Keratinocyte (primary cell): Measurements from ENCODE around the gene CHGA. TPM values are rescaled to one million over a fixed set of nuclear protein-coding genes. Genes with fewer than 3 reads are reported as not detected.

Source experiments
- DNase-seq: peaks from one replicate; pipeline ENCODE4 v3.0.0-alpha.2; 2011; ENCODE audit warnings: low read depth, missing footprints, low spot score
- FAIRE-seq: peaks from 2 replicates; lab custom pipeline; 2011; peaks lifted over from hg19 to GRCh38; lab: Jason Lieb, UNC
- H2AFZ ChIP-seq: 2 replicates; pipeline ENCODE4 v1.6.0; 2012; ENCODE audit warnings: low read length, control low read depth, inconsistent platforms; ENCODE audit not compliant: control insufficient read depth
- H3K27ac ChIP-seq: 2 replicates; pipeline ENCODE4 v1.5.1; 2011; ENCODE audit warnings: low read length; ENCODE audit not compliant: control insufficient read depth, insufficient read depth
- H3K27me3 ChIP-seq: 3 replicates; pipeline ENCODE4 v1.6.0; 2011; ENCODE audit warnings: low read length; ENCODE audit not compliant: control insufficient read depth, insufficient read depth; ENCODE audit errors: extremely low read depth
- H3K36me3 ChIP-seq, 2 experiments: 2 replicates in 1 of 2; 3 replicates in 1 of 2; pipeline ENCODE4 v1.5.1; 2011; ENCODE audit warnings: low read length in 2 of 2, mild to moderate bottlenecking in 1 of 2; ENCODE audit not compliant: control insufficient read depth in 2 of 2, insufficient read depth in 2 of 2; ENCODE audit errors: extremely low read depth in 1 of 2
- H3K4me1 ChIP-seq: 3 replicates; pipeline ENCODE4 v1.5.1; 2011; ENCODE audit warnings: low read length; ENCODE audit not compliant: control insufficient read depth, insufficient read depth; ENCODE audit errors: extremely low read depth
- H3K4me2 ChIP-seq: 3 replicates; pipeline ENCODE4 v1.6.0; 2011; ENCODE audit warnings: low read depth, low read length; ENCODE audit not compliant: control insufficient read depth, insufficient read depth; ENCODE audit errors: extremely low read depth
- H3K4me3 ChIP-seq, 3 experiments: fragments of 200-600 bp in 1 of 3; sonication (generic) in 1 of 3; 2 replicates in 2 of 3; 3 replicates in 1 of 3; pipeline ENCODE4 v1.5.1; 2011 to 2016; ENCODE audit warnings: low read length in 3 of 3, mild to moderate bottlenecking in 3 of 3, control low read depth in 2 of 3, inconsistent platforms in 1 of 3, low read depth in 1 of 3, mixed read lengths in 1 of 3, mixed run types in 1 of 3, moderate library complexity in 1 of 3; ENCODE audit not compliant: control insufficient read depth in 2 of 3, insufficient read depth in 2 of 3; ENCODE audit errors: extremely low read depth in 1 of 3
- H3K79me2 ChIP-seq: 2 replicates; pipeline ENCODE4 v1.6.0; 2012; ENCODE audit warnings: low read length; ENCODE audit not compliant: control insufficient read depth, insufficient read depth
- H3K9ac ChIP-seq: 3 replicates; pipeline ENCODE4 v1.6.0; 2011; ENCODE audit warnings: low read length; ENCODE audit not compliant: control insufficient read depth, insufficient read depth; ENCODE audit errors: extremely low read depth
- H3K9me1 ChIP-seq: 3 replicates; pipeline ENCODE4 v1.6.0; 2011; ENCODE audit warnings: low read length; ENCODE audit not compliant: control insufficient read depth, insufficient read depth; ENCODE audit errors: extremely low read depth
- H3K9me3 ChIP-seq: 2 replicates; pipeline ENCODE4 v1.5.1; 2012; ENCODE audit warnings: low read depth, low read length; ENCODE audit not compliant: control insufficient read depth
- H4K20me1 ChIP-seq: 3 replicates; pipeline ENCODE4 v1.6.0; 2011; ENCODE audit warnings: low read length; ENCODE audit not compliant: control insufficient read depth, insufficient read depth; ENCODE audit errors: extremely low read depth
- EZH2 ChIP-seq: IDR thresholded peaks from one replicate; pipeline ENCODE4 v1.6.1; 2012; ENCODE audit warnings: inconsistent platforms, mild to moderate bottlenecking, low read length, moderate library complexity
- dilution Hi-C: fragments of 300-500 bp; cut with MboI; formaldehyde crosslinking; loops from one replicate; pipeline ENCODE4 v1.7.0; 2020; ENCODE audit warnings: low sequenced_read_pairs; ENCODE audit not compliant: extremely low pct_ligation_motif_present
- polyA plus RNA-seq, 5 experiments: library from polyadenylated mRNA; depleted of rRNA in 3 of 5; stranded (reverse) in 3 of 5; stranded (forward) in 1 of 5; unstranded in 1 of 5; fragments of >200 nt; gene quantifications; 1 replicate in 1 of 5; 2 replicates in 3 of 5; 3 replicates in 1 of 5; pipeline versions ENCODE4 v1.2.1 to v1.2.3, GENCODE V29; 2011 to 2012; ENCODE audit warnings: missing spikeins in 2 of 5, low read depth in 1 of 5, low replicate concordance in 1 of 5
- TF ChIP-seq, protein P1 (sequence below), 3 experiments: IDR thresholded peaks in 1 of 3; conservative IDR thresholded peaks in 1 of 3; optimal IDR thresholded peaks in 1 of 3; 2 replicates in 2 of 3; 3 replicates in 1 of 3; pipeline versions ENCODE3 to v1.5.1; 2011; ENCODE audit warnings: low read length in 3 of 3, mild to moderate bottlenecking in 3 of 3, moderate library complexity in 2 of 3, control low read depth in 1 of 3, inconsistent platforms in 1 of 3; ENCODE audit not compliant: insufficient read depth in 2 of 3; ENCODE audit errors: extremely low read depth in 1 of 3

Gene CHGA
- polyA plus RNA-seq, 1 donor (not counting 4 experiments of a cell fraction or from before 2014, with no cell fraction given) = 0.04 TPM

DNA sequence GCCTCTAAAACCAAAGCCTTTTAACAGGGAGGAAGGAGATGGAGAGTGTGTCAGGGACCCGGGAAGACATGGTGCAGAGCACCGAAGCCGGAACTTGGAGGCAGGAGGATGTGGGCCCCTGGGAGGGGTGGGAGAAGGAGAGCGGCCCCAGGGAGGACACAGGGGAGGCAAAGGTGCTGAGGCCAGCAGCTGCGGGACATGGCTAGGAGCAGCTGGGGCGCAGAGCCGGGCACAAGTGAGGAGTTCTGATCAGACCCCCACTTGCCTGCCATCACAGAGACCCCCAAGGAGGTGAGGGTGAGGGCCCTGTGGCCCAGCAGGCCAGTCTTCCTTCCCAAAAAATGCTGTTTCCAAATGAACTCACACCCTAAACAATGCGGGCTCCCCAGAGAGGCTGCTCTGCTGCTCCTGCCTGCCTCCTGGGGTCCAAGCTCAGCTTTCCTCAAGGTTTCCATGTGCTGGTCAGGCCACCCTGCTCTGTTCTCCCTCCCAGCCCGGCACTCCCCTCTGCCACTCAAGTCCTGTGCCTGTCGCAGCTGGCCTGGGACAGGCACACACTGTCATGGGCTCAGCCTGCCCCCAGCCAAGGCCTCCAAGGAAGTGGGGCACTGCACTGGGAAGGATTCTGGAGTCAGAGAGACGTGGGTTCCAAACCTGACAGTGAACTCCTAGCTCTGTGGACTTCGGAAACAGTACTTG is 24.0 kb downstream of the CHGA start:
- Histone ChIP-seq H3K9ac (no peak overlapping the region), H3K4me2 (no peak overlapping the region), H3K79me2 (no peaks in the 10 kb centered on the region), H4K20me1 (no peaks in the 10 kb centered on the region), H3K9me1 (no peaks in the 10 kb centered on the region), H3K36me3 (peaks cover 23 to 38% of the 10 kb centered on the region in 2 experiments), H3K27me3 (no peaks in the 10 kb centered on the region), H2AFZ (no peak overlapping the region), H3K4me3 (no peak overlapping the region), H3K27ac (no peak overlapping the region), H3K4me1 (peaks cover 4% of the 10 kb centered on the region), H3K9me3 (no peaks in the 10 kb centered on the region)
- FAIRE-seq = no peak
- no peak for DNase-seq
- TF ChIP-seq, protein P1, sequence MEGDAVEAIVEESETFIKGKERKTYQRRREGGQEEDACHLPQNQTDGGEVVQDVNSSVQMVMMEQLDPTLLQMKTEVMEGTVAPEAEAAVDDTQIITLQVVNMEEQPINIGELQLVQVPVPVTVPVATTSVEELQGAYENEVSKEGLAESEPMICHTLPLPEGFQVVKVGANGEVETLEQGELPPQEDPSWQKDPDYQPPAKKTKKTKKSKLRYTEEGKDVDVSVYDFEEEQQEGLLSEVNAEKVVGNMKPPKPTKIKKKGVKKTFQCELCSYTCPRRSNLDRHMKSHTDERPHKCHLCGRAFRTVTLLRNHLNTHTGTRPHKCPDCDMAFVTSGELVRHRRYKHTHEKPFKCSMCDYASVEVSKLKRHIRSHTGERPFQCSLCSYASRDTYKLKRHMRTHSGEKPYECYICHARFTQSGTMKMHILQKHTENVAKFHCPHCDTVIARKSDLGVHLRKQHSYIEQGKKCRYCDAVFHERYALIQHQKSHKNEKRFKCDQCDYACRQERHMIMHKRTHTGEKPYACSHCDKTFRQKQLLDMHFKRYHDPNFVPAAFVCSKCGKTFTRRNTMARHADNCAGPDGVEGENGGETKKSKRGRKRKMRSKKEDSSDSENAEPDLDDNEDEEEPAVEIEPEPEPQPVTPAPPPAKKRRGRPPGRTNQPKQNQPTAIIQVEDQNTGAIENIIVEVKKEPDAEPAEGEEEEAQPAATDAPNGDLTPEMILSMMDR (optimal IDR thresholded peaks at IDR 0.05 in 1 of 3, IDR thresholded peaks at IDR 0.05 in 1 of 3, conservative IDR thresholded peaks at IDR 0.05 in 1 of 3; ENCODE audit: extremely low read depth in 1 of 3, insufficient read depth in 2 of 3, low read length in 3 of 3) = no peak
- TF ChIP-seq EZH2 = no peak
- dilution Hi-C loops = no loop called here

DNA sequence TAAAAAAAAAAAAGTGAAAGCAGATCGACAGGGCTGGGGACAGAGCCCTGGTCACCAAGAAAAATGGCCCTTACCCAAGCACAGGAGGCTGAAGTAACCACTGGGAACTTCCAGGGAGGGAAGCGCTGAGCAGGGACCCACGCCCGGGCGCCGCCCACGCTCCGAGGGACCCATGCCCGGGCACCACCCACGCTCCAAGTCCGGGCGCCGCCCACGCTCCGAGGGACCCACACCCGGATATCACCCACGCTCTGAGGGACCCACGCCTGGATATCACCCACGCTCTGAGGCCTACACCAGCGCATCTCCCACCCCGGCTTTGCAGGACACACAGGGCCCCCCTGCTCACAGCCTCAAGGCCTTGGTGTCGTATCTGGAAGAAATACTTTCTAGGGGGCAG is 25.7 kb downstream of the CHGA start:
- Histone ChIP-seq H4K20me1 (no peaks in the 10 kb centered on the region), H2AFZ (no peak overlapping the region), H3K27ac (no peak overlapping the region), H3K79me2 (no peaks in the 10 kb centered on the region), H3K9me1 (no peaks in the 10 kb centered on the region), H3K27me3 (no peaks in the 10 kb centered on the region), H3K9ac (no peak overlapping the region), H3K9me3 (no peaks in the 10 kb centered on the region), H3K36me3 (peaks cover 22 to 48% of the 10 kb centered on the region in 2 experiments), H3K4me3 (no peak overlapping the region), H3K4me1 (peaks cover 4% of the 10 kb centered on the region), H3K4me2 (no peak overlapping the region)
- DNase-seq (no peak), FAIRE-seq (no peak)
- dilution Hi-C loops = no loop called here
- TF ChIP-seq EZH2 = no peak
- TF ChIP-seq, protein P1 (optimal IDR thresholded peaks at IDR 0.05 in 1 of 3, IDR thresholded peaks at IDR 0.05 in 1 of 3, conservative IDR thresholded peaks at IDR 0.05 in 1 of 3; ENCODE audit: extremely low read depth in 1 of 3, insufficient read depth in 2 of 3, low read length in 3 of 3) = no peak
